Suppressor macrophage (primary cell): ENCODE results near the gene MSANTD1.
"Not testable (repeated sequence)": the region's sequence is repeated elsewhere in the genome, so short reads cannot be mapped to it uniquely, and the experiment has no call there.

Experiments used
- DNase-seq, 4 experiments: peaks; one replicate each; pipeline ENCODE4 v3.0.0-alpha.2; 2020 to 2022

Gene MSANTD1

GRCh38 chr4:3291411-3291968, 42.5 kb downstream of the MSANTD1 start:
- no peak for DNase-seq

- DNase-seq, result peak; percentile 62 to 86 (median 78)
Observed at GRCh38 chr4:3291969-3292570, 43.1 kb downstream of the MSANTD1 start.

- DNase-seq, result peak; percentile 92 to 97 (median 95)
Observed at GRCh38 chr4:3292571-3293400, 43.8 kb downstream of the MSANTD1 start, which contains the start of gene RGS12. RGS12 (plus strand) TSS chr4:3293021; CDS start chr4:3316171, 23,150 bp downstream.

GRCh38 chr4:3293401-3294391, 44.7 kb downstream of the MSANTD1 start:
- DNase-seq, result no peak

GRCh38 chr4:3294401-3295241, 45.7 kb downstream of the MSANTD1 start:
- no peak for DNase-seq

GRCh38 chr4:3295837-3296624, 47.1 kb downstream of the MSANTD1 start:
- no peak for DNase-seq

GRCh38 chr4:3296651-3297050, 47.7 kb downstream of the MSANTD1 start:
- DNase-seq, result no peak

- DNase-seq, result no peak
Observed at GRCh38 chr4:3297066-3297859, 48.3 kb downstream of the MSANTD1 start.

- DNase-seq, result no peak
Observed at GRCh38 chr4:3299122-3299975, 50.4 kb downstream of the MSANTD1 start.

- no peak for DNase-seq
Observed at GRCh38 chr4:3299976-3300671, 51.2 kb downstream of the MSANTD1 start.

GRCh38 chr4:3300882-3301281, 51.9 kb downstream of the MSANTD1 start:
- DNase-seq, result not testable (repeated sequence)

- DNase-seq, result no peak
Observed at GRCh38 chr4:3301450-3302172, 52.7 kb downstream of the MSANTD1 start.

- DNase-seq, result peak; percentile 37 to 61 (median 52)
Observed at GRCh38 chr4:3302173-3302785, 53.3 kb downstream of the MSANTD1 start.

GRCh38 chr4:3302786-3303564, 54.0 kb downstream of the MSANTD1 start:
- no peak for DNase-seq

- no peak for DNase-seq
Observed at GRCh38 chr4:3303565-3303824, 54.5 kb downstream of the MSANTD1 start.
